HCEC 1CT (cell line): ENCODE measurements around the gene KIF16B.

ENCODE experiments used
- DNase-seq: peaks from one replicate; pipeline ENCODE4 v3.0.0-alpha.2; 2017

KIF16B gene

DNA sequence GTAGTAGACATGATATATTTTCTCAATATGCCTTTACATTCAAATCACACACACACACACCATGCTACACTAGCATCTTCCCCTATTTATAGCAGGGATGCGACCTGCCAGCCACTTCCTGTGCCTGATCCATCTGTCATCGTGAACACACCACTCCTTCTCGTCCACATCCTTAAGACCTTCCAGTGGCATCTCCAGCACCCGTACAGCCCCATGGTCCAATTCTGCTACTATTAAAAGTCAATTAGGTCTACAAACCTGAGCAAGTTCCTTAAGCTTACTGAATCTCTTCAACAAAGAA lies 54.5 kb downstream of the KIF16B start:
- no peak for DNase-seq

DNA sequence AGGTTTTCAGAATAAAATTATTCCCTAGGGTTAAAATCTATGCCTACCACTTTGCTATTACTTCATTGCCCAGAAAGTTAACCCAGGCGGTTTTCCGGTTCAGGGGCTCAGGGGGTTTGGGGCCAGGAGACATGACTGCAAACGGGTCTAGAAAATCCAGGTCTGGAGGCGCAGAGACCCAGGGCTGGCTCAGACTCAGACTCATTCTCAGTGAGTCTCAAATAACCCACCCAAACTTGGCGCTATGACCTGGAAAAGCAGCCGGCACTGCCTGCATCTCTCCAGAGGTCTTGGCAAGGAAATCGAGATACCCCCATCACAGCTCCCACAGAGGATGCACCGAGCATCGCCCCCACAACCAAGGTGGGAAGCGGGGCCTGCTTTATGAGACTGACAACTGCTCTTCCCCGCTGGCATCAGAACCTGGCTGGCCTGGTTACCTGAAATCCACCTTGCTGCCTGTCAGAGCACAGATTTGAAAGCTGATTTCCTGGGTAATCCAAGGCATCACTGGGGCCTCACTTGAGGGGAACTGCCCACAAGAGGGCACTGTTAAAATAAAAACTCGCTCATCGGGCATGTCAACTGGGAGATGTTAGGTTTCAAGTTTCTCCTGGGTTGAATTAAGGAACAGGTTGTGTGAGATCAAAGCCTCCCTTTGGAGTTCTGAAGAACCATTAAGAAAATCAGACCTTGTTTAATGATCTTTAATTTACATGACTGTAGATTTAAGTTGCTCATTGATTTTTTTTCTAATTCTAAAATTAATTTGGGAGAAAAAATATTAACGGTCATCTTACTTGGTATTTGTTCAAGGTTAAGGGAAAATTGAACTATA lies 55.1 kb downstream of the KIF16B start:
- DNase-seq = peak; percentile 37

DNA sequence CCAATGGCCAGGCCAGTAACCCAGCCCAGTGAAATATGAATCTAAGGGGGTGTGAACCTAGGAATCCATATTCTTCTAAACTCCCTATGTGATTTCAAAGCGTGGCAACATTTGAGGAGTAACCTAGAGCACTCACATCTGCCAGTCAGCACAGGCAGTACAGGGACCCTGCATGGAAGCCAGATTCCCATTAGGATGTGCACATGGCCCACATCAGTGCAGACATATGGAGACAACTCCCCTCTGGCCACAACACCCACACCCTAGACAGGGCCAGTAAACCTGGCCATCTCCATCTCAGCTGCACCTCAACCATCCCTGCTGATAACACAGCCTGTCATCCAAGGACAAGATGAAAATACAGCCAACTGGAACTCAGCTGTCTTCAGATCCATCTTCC lies 56.5 kb downstream of the KIF16B start:
- DNase-seq = no peak

- DNase-seq = no peak
Observed at GRCh38 chr20:16515046-16515445, 58.2 kb downstream of the KIF16B start.

- no peak for DNase-seq
Observed at GRCh38 chr20:16514140-16514539, 59.1 kb downstream of the KIF16B start.

- DNase-seq = no peak
Observed at GRCh38 chr20:16505894-16506293, 67.4 kb downstream of the KIF16B start.

DNA sequence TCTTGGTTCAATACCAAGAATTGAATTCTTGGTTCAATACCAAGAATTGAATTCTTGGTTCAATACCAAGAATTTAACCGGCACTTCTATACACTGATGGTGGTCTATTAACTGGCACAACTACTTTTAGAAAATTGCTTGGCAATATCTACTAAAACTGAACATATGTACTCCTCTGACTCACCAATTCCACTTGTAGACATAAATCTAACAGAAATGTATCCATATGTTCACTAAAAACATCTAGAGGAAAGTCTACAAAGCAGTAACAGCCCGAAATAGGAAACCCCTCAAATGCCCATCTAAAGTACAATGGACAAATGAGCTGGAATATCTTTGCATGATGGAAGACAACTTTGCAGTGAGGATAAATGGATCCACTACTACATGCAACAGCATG lies 71.9 kb downstream of the KIF16B start:
- no peak for DNase-seq

DNA sequence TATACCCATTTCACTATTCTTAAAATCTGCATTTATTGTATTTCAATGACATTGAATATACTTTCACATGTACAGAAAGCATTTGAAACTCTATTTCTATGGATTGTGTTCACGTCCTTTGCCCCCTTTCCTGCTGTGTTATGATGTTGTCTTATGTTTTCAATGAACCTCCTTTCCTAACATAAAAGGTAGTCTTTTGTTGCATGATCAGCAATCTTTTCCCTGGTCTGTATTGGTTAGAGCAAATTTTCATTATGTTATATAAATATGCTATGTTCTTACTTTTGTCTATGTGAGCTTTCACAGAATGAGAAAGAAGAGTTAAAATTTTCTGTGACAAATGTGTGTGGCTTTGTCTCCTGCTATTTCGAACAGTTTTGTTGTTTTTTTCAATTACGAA lies 73.1 kb downstream of the KIF16B start:
- no peak for DNase-seq

DNA sequence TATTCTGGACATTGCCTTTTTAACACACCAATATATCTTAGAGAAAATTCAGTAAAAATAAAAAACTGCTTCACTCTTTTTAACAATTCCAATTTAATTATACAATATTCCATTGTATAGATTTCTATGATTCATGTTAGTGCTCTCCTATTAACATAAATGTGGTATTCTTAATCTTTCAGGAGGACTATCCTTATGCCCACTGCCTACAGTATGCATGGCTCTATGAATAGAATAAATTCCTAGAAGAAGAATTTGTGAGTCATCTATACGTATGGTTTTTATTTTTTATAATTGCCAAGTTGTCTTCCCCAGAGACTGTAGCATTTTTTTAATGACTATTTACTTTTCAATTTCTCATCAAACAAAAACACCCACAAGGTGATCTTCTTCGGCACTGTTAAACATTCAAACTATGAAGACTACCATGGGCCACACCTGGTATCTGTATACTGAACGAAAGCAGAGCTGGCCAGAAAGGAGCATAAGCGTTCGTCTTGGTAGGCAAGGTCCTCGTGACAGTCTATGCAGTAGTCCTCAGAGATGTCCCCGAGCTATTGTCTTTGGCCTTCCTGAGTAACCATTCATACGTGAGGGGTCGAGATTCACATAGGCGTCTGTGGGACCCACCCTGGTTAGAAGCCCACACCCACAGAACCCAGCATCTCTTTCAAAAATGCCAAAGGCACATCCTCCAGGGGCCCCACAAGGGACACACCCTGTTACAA lies 74.6 kb downstream of the KIF16B start:
- peak; percentile 23 for DNase-seq

- no peak for DNase-seq
Observed at GRCh38 chr20:16497896-16498295, 75.4 kb downstream of the KIF16B start.

DNA sequence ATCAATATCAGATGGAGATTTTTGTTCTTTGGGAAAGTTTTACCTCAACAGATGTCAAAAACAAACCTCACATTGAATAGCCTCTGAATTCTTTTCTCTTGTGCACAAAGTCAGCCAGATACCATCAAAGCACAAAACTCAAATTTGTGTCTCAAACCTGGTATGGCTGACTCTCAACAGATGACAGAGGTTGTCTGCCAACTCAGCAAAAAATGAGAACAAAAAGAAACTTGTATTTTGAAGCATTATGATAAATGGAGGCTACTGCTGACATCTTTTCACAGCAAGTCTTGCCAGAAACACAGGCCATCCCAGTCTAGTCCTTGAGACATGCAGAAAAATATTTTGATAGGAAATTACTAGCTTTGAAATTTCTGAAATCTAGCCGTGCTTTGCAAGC lies 79.8 kb downstream of the KIF16B start:
- DNase-seq = no peak

DNA sequence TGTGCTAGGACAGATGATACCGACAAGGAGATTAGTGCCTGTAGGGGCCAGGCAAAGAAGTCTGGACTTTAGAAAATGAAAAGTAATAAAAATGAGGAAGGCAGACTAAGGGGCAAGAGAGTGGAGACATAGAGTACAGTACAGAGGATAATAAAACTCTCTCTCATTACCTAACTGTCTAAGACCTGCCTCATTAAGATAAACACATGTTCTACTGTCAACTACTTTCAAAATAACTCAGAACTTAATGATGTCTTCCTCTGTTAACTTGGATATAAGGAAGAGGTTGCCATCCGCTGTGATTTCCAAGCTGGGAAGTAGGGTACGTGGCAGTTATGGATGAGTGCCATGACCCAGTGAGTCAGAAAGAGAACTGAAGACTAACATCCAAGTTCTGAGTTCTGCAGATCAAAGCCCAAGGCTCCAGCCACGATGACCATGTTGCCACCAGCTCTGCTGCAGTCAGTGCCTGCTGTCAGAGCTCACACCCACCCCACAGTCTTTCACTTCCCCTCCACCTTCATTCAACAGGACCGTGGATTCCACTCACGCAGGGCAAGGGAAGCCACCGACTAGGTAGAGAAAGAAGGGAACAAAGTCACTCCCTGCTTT lies 81.8 kb downstream of the KIF16B start:
- DNase-seq = no peak

DNA sequence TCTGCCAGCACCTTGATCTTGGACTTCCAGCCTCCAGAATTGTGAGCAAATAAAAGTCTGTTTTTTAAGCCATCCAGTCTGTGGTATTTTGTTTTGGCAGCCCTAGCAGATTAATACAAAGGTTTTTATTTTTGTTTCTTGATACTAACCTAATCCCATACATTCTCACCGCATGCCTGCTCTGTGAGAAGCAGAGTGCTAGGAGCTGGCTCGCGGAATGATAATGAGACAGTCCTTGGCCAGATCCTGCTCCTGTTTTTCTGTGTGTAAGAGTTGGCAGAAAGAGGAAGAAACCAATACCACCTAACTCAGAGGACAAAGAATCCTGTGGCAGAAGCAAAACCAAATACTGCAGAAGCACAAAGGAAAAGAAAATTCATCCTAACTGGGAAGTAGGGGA lies 82.6 kb downstream of the KIF16B start:
- DNase-seq = no peak

GRCh38 chr20:16488616-16489015 lies 84.6 kb downstream of the KIF16B start:
- DNase-seq = no peak

DNA sequence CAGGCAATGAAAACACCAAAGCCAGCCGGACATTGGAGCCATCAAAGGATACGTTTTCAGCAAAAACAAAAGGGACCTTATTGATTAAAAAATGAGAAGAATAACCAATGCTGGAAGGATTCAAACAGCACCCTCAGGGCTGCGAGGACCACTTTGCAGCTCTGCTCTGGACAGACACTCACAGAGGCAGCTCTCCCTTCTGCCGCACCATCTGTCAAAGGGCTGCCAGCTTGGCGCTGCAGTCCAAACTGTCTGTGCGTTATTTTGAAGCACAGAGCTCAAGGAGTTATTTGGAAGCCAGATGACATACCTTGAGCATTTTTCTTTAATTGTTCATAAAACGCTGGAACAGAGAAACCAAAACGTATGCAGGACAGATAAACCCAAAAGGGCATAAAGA lies 85.2 kb downstream of the KIF16B start:
- DNase-seq = no peak

GRCh38 chr20:16486532-16486931 lies 86.7 kb downstream of the KIF16B start:
- DNase-seq = no peak

- peak; percentile 55 for DNase-seq
Observed at GRCh38 chr20:16485401-16485800, 87.8 kb downstream of the KIF16B start.

DNA sequence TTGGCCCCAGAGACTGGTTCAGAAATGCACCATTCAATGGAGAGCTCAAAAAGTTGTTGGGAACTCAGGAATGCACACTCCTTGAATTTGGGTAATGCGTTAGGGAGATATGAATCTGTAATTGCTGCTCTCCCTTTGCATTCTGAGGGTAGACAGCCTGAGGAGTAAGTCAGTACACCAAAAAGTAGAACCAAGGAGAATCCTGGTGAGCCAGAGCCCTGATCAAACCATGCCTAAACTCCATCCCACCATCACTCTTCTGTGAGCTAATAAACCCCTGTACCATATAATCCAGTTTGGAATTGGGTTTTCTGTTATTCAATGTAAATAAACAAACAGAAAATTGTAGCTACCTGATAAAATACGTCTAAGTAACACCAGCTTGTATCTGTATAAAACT lies 90.2 kb downstream of the KIF16B start:
- DNase-seq = no peak

DNA sequence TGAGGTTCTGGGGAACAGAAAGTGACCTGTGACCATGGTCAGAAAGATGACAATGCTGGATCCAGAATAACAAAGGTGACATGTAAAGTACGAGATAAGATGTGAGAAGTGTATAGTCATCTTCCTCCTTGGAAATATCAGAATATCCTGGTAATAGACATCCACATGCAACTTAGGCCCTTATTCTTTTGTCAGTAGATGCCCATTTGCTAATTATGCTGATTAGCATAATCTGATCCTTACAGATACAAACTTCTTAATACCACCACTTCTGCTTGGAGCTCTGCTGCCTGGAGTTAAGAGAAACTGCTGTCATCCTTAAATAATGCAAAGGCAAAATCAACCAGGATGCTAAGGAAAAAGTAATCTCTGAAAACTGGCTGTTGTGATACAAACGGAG lies 91.3 kb downstream of the KIF16B start:
- no peak for DNase-seq

DNA sequence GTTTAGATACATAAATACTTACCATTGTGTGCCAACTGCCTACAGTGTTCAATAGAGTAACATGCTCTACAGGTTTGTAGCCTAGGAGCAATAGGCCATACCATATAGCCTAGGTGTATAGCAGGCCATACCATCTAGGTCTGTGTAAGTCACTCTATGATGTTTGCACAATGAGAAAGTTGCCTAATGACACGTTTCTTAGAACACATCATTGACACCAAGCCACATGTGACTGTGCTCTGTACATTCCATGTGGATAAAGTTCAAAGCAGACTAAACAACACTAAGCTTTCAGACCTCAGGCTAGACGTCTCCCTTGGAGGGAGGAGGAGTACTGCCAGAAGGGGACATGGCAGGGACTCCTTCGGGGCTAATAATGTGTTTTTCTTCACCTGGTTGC lies 93.6 kb downstream of the KIF16B start:
- no peak for DNase-seq

DNA sequence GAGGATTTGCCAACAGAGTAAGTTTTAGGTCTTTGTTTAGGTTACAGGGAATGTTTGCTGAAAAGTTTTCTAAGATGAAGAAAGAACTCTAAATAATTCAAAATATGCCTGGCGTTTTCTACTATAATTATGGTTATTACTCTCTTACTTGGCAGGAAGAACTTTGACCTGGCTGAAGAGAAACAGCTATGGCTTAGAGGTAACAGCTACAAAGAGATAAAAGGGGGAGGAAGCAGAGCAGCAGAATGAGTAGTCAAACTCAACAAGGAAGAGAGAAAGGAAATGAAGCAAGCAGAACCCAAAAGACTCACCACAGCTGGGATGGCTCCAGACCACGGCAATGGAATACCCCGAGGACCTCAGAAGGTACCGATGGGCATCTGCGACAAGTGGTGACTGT lies 95.6 kb downstream of the KIF16B start:
- no peak for DNase-seq

GRCh38 chr20:16476032-16476431 lies 97.2 kb downstream of the KIF16B start:
- peak; percentile 47 for DNase-seq

DNA sequence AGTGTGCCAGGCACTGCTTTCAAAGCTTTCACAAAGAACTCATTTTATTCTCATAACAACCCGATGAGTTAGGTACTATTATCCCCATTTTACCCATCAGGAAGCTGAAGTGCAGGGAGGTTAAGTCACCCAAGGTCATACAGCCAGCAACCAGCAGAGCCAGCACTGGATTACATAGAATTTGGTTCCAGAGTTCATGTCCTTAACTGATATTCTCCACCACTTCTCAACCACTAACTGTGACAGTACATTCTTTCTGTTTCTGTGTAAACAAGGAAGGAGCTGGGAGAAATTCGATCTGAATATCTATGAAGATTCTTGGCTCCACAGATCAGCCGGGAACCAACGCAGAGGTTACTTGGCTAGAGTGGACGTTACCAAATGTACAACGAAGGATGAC lies 98.0 kb downstream of the KIF16B start:
- DNase-seq = no peak

- no peak for DNase-seq
Observed at GRCh38 chr20:16474363-16474762, 98.9 kb downstream of the KIF16B start.
